HepG2 (cell line): ENCODE measurements around the gene ST6GALNAC4. TPM values are rescaled to one million over a fixed set of nuclear protein-coding genes. Genes with fewer than 3 reads are reported as not detected.
A peak's percentile ranks its signal among the peaks of the same experiment; 100 is the strongest.

Experiments used
- ATAC-seq: fragments of 200-7000 bp; cut with Tn5 transposase; 3 replicates; pipeline ENCODE4 v1.9.1; 2020; ENCODE audit warnings: mild to moderate bottlenecking, moderate library complexity
- BruUV-seq: library from RNA; stranded (reverse); fragments of 400-500 nt; replicated peaks from 2 replicates; lab custom pipeline; 2021; lab: Mats Ljungman, UMichigan
- CTCF ChIA-PET: fragments of 300-600 bp; formaldehyde crosslinking; extraction: SDS; loops from one replicate; lab custom pipeline; 2021; ENCODE audit warnings: low total read pairs, inconsistent platforms, low intra/inter-chr PET ratio; lab: Yijun Ruan, JAX
- POLR2A ChIA-PET: fragments of 350-600 bp; sonication (Branson Sonifier 250); formaldehyde crosslinking; loops from one replicate; lab custom pipeline; 2020; ENCODE audit warnings: antibody characterized with exemption, inconsistent platforms; lab: Yijun Ruan, JAX
- DNase-seq: peaks from one replicate; pipeline ENCODE4 v3.0.0-alpha.2; 2015; ENCODE audit warnings: low spot score
- FAIRE-seq: peaks from 3 replicates; lab custom pipeline; 2011; peaks lifted over from hg19 to GRCh38; lab: Jason Lieb, UNC
- H2AFZ ChIP-seq: one replicate; pipeline ENCODE4 v1.6.1; 2011; ENCODE audit warnings: low read length, inconsistent platforms
- H3K27ac ChIP-seq: fragments of 300-600 bp; 3 replicates; pipeline ENCODE4 v1.8.0; 2011; ENCODE audit warnings: mixed run types, mild to moderate bottlenecking, mixed read lengths, low read length, inconsistent platforms; ENCODE audit not compliant: insufficient read depth; ENCODE audit errors: extremely low read length
- H3K27me3 ChIP-seq, 2 experiments: fragments of 200-600 bp in 1 of 2; 2 replicates in 1 of 2; 3 replicates in 1 of 2; pipeline versions ENCODE4 v1.6.0 to v1.8.0; 2011; ENCODE audit warnings: low read length in 2 of 2, mild to moderate bottlenecking in 2 of 2, moderate library complexity in 2 of 2, inconsistent platforms in 1 of 2; ENCODE audit not compliant: insufficient read depth in 2 of 2, control insufficient read depth in 1 of 2
- H3K36me3 ChIP-seq, 2 experiments: fragments of 200-600 bp in 1 of 2; replicated peaks in 1 of 2; 2 replicates in 1 of 2; 3 replicates in 1 of 2; pipeline versions ENCODE4 v1.5.1 to v1.8.0; 2011; ENCODE audit warnings: low read length in 2 of 2, inconsistent platforms in 1 of 2; ENCODE audit not compliant: insufficient read depth in 2 of 2, control insufficient read depth in 1 of 2
- H3K4me1 ChIP-seq: 2 replicates; pipeline ENCODE4 v1.5.1; 2012; ENCODE audit warnings: low read length, inconsistent platforms; ENCODE audit not compliant: insufficient read depth
- H3K4me2 ChIP-seq: 2 replicates; pipeline ENCODE4 v1.6.0; 2011; ENCODE audit warnings: low read depth, low read length, inconsistent platforms
- H3K4me3 ChIP-seq, 3 experiments: fragments of 200-600 bp in 1 of 3; sonication (generic), shearing (Covaris generic) in 1 of 3; replicated peaks in 1 of 3; 2 replicates each; pipeline ENCODE4 v1.5.1; 2011 to 2016; ENCODE audit warnings: low read length in 3 of 3, inconsistent platforms in 2 of 3, low read depth in 2 of 3, mild to moderate bottlenecking in 2 of 3, control low read depth in 1 of 3, mixed read lengths in 1 of 3; ENCODE audit not compliant: insufficient read depth in 1 of 3
- H3K79me2 ChIP-seq: one replicate; pipeline ENCODE4 v1.6.1; 2011; ENCODE audit warnings: low read length, inconsistent platforms; ENCODE audit not compliant: insufficient read depth
- H3K9ac ChIP-seq: 2 replicates; pipeline ENCODE4 v1.6.0; 2011; ENCODE audit warnings: mild to moderate bottlenecking, low read depth, low read length, inconsistent platforms; ENCODE audit not compliant: insufficient read depth
- H3K9me3 ChIP-seq: 2 replicates; pipeline ENCODE4 v1.5.1; 2012; ENCODE audit warnings: mild to moderate bottlenecking, low read length
- H4K20me1 ChIP-seq: 2 replicates; pipeline ENCODE4 v1.6.0; 2011; ENCODE audit warnings: inconsistent platforms, mild to moderate bottlenecking, low read length, moderate library complexity; ENCODE audit not compliant: insufficient read depth
- POLR2G ChIP-seq: fragments of 200-400 bp; formaldehyde crosslinking; IDR thresholded peaks from 2 replicates; pipeline ENCODE4 v1.6.1; 2018; ENCODE audit warnings: mild to moderate bottlenecking, low read depth, low read length, moderate library complexity
- WGBS: methylation state at CpG from one replicate; pipeline ENCODE4 v1.1.6; 2017; ENCODE audit warnings: low lambda C conversion rate; 5-methylcytosine and 5-hydroxymethylcytosine counted together
- in situ Hi-C: cut with HindIII; loops from 2 replicates; pipeline ENCODE4 v1.10.0; 2017; ENCODE audit warnings: low pct_unique_long_range_greater_than_20kb; ENCODE audit not compliant: extremely low pct_ligation_motif_present
- intact Hi-C: fragments of 100-400 bp; cut with micrococcal nuclease; formaldehyde crosslinking; loops from one replicate; pipeline ENCODE4 v1.10.0; 2022; ENCODE audit not compliant: unreplicated experiment
- polyA plus RNA-seq, 8 experiments: library from polyadenylated mRNA; depleted of rRNA in 3 of 8; stranded (reverse) in 7 of 8; unstranded in 1 of 8; fragments of >200 nt; fragmentation: Illumina TruSeq in 4 of 8; extraction: Trizol in 4 of 8; gene quantifications; 2 replicates each; pipeline versions ENCODE4 v1.2.1 to v1.2.3, GENCODE V29; 2011 to 2016; ENCODE audit warnings: low read depth in 4 of 8, missing spikeins in 1 of 8, mixed read lengths in 1 of 8; ENCODE audit not compliant: insufficient read depth in 1 of 8
- total RNA-seq, 5 experiments: library from RNA; depleted of rRNA; stranded (reverse); fragments of >200 nt; fragmentation: Illumina TruSeq; extraction: Trizol; gene quantifications; 2 replicates each; pipeline ENCODE4 v1.2.3, GENCODE V29; 2016; ENCODE audit warnings: low read depth in 1 of 5
- TF ChIP-seq, protein P1 (sequence below): sonication (generic); formaldehyde crosslinking; IDR thresholded peaks from 2 replicates; pipeline ENCODE4 v1.5.1; 2020; ENCODE audit warnings: mild to moderate bottlenecking, missing genetic modification reagents, moderate library complexity
- TF ChIP-seq, protein P2 (sequence below): sonication (generic); formaldehyde crosslinking; IDR thresholded peaks from 2 replicates; pipeline ENCODE4 v1.5.0; 2020; ENCODE audit warnings: mild to moderate bottlenecking, missing genetic modification reagents, borderline replicate concordance

Gene ST6GALNAC4
- total and polyA plus RNA-seq, 2 of the 13 experiments (the other 11 are each of a cell fraction or from before 2014, with no cell fraction given), result 18.8 to 27.7 TPM

DNA sequence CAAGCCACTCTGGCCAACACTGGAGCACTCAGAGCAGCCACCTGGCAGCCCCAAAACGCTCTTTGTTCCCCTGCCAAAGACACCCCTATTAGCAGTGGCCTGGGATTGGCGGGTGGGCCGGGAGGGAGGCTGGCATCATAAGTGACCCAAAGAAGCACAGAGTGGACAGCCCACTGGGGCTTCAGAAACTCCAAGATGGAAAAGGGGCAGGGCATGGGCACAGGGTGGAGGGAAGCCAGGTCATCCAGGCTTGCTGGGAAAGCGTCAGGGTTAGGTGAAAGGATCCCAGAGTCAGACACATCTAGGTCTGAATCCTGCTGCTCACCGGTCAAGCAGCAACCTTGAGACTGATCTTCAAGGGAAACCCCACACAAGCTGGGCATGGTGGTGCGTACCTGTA, 49.1 kb upstream of the ST6GALNAC4 start:
- no peak for ATAC-seq
- BruUV-seq, result no TSS peak
- intact Hi-C loops, result no loop called here

More for the DNA sequence above, 49.1 kb upstream of the ST6GALNAC4 start:
- Histone ChIP-seq H3K4me1 (peaks cover 64% of the 10 kb centered on the region), H3K9me3 (no peaks in the 10 kb centered on the region), H3K79me2 (peaks cover 89% of the 10 kb centered on the region), H4K20me1 (no peaks in the 10 kb centered on the region), H3K27ac (peak overlapping the region; percentile 73), H3K27me3 (no peaks in the 10 kb centered on the region), H3K4me3 (peak overlapping the region in 1 of 3 experiments; percentile 25; a peak in 1 of 6 replicates), H3K4me2 (peak overlapping the region; percentile 52), H2AFZ (no peak overlapping the region), H3K36me3 (peaks cover 1 to 9% of the 10 kb centered on the region in 2 experiments; a peak in 3 of 5 replicates), H3K9ac (peak overlapping the region; percentile 44; the same call in 1 of the 2 replicates)
- 93% methylated on average over 6 of the region's 6 CpGs for WGBS
- ChIA-PET POLR2A (interaction anchor here (0.7 to 3.3 kb wide), 5 partner anchors 11 to 133 kb away, joined by 3 to 9 read pairs (median 3); no protein-coding TSS in a partner anchor), CTCF (no interaction called here)
- in situ Hi-C loops, result no loop called here
- TF ChIP-seq, protein P1, sequence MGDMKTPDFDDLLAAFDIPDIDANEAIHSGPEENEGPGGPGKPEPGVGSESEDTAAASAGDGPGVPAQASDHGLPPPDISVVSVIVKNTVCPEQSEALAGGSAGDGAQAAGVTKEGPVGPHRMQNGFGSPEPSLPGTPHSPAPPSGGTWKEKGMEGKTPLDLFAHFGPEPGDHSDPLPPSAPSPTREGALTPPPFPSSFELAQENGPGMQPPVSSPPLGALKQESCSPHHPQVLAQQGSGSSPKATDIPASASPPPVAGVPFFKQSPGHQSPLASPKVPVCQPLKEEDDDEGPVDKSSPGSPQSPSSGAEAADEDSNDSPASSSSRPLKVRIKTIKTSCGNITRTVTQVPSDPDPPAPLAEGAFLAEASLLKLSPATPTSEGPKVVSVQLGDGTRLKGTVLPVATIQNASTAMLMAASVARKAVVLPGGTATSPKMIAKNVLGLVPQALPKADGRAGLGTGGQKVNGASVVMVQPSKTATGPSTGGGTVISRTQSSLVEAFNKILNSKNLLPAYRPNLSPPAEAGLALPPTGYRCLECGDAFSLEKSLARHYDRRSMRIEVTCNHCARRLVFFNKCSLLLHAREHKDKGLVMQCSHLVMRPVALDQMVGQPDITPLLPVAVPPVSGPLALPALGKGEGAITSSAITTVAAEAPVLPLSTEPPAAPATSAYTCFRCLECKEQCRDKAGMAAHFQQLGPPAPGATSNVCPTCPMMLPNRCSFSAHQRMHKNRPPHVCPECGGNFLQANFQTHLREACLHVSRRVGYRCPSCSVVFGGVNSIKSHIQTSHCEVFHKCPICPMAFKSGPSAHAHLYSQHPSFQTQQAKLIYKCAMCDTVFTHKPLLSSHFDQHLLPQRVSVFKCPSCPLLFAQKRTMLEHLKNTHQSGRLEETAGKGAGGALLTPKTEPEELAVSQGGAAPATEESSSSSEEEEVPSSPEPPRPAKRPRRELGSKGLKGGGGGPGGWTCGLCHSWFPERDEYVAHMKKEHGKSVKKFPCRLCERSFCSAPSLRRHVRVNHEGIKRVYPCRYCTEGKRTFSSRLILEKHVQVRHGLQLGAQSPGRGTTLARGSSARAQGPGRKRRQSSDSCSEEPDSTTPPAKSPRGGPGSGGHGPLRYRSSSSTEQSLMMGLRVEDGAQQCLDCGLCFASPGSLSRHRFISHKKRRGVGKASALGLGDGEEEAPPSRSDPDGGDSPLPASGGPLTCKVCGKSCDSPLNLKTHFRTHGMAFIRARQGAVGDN (CRISPR knock-in tag), result peak; percentile 3; the same call in 1 of the 2 replicates
- TF ChIP-seq POLR2G, result 0 out of 2 replicates have a peak, but pooled peaks have one; percentile 3
- TF ChIP-seq, protein P2, sequence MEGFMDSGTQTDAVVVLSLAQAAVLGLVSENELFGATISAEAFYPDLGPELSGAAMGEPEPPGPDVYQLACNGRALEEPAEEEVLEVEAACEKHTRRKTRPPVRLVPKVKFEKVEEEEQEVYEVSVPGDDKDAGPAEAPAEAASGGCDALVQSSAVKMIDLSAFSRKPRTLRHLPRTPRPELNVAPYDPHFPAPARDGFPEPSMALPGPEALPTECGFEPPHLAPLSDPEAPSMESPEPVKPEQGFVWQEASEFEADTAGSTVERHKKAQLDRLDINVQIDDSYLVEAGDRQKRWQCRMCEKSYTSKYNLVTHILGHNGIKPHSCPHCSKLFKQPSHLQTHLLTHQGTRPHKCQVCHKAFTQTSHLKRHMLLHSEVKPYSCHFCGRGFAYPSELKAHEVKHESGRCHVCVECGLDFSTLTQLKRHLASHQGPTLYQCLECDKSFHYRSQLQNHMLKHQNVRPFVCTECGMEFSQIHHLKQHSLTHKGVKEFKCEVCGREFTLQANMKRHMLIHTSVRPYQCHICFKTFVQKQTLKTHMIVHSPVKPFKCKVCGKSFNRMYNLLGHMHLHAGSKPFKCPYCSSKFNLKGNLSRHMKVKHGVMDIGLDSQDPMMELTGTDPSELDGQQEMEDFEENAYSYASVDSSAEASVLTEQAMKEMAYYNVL (CRISPR knock-in tag), result no peak
- FAIRE-seq (no peak), DNase-seq (no peak)
